ENCODE data around the gene AICDA. TPM values are rescaled to one million over a fixed set of nuclear protein-coding genes. Genes with fewer than 3 reads are reported as not detected.

The AICDA gene
- total and polyA plus RNA-seq, 2 experiments from 2014 or later, result 0.31 TPM; not detected in 1

- Histone ChIP-seq H3K4me2 (no peak overlapping the region), H3K36me3 (ENCODE audit: insufficient read depth) (no peaks in the 10 kb centered on the region), H3K4me1 (ENCODE audit: insufficient read depth) (no peaks in the 10 kb centered on the region), H3K27me3 (ENCODE audit: insufficient read depth) (no peaks in the 10 kb centered on the region), H3K4me3 (no peak overlapping the region), H4K20me1 (replicated peaks; ENCODE audit: insufficient read depth) (no peaks in the 10 kb centered on the region), H3K27ac (ENCODE audit: low read depth) (0 out of 2 replicates have a peak overlapping the region, but pooled peaks have one; percentile 22), H2AFZ (peak overlapping the region; percentile 91), H3K79me2 (replicated peaks; ENCODE audit: insufficient read depth) (no peaks in the 10 kb centered on the region), H3K9me2 (ENCODE audit: insufficient read depth) (no peaks in the 10 kb centered on the region), H3F3A (replicated peaks; ENCODE audit: low read depth) (no peaks in the 10 kb centered on the region)
- ATAC-seq, result 0 out of 3 replicates have a peak, but pooled peaks have one; percentile 21
- Mint-ChIP-seq H3K4me3 (no peak overlapping the region), H3K36me3 (ENCODE audit: low read depth) (no peaks in the 10 kb centered on the region; the same call in 2 of the 3 replicates), H3K27ac (no peak overlapping the region), H3K27me3 (ENCODE audit: insufficient read depth, low read depth, poor library complexity) (no peaks in the 10 kb centered on the region), H3K9me3 (peaks cover 5% of the 10 kb centered on the region; the same call in 2 of the 3 replicates), H3K4me1 (peaks cover 16% of the 10 kb centered on the region)
- no peak for DNase-seq (ENCODE audit: low spot score)
- TF ChIP-seq EZH2phosphoT487 (IDR thresholded peaks at IDR 0.05; ENCODE audit: unreplicated experiment), result no peak
These were observed 31.9 kb upstream of the AICDA start for GRCh38 chr12:8644345-8645248.

- no peak overlapping the region for H3K4me3 ChIP-seq
- no peaks in the 10 kb centered on the region for H4K20me1 ChIP-seq (replicated peaks; ENCODE audit: insufficient read depth)
- H3K9me2 ChIP-seq (ENCODE audit: insufficient read depth), result no peaks in the 10 kb centered on the region
- no peak for DNase-seq (ENCODE audit: low spot score)
- H3K27me3 Mint-ChIP-seq (ENCODE audit: insufficient read depth, low read depth, poor library complexity), result peaks cover 4% of the 10 kb centered on the region
- no peaks in the 10 kb centered on the region for H3K79me2 ChIP-seq (replicated peaks; ENCODE audit: insufficient read depth)
- no peak overlapping the region for H3K27ac Mint-ChIP-seq
- H3K36me3 Mint-ChIP-seq (ENCODE audit: low read depth), result no peaks in the 10 kb centered on the region; the same call in 2 of the 3 replicates
- peaks cover 1% of the 10 kb centered on the region for H3K4me1 ChIP-seq (ENCODE audit: insufficient read depth)
- no peaks in the 10 kb centered on the region for H3K27me3 ChIP-seq (ENCODE audit: insufficient read depth)
- H3K27ac ChIP-seq (ENCODE audit: low read depth), result no peak overlapping the region
- peaks cover 5% of the 10 kb centered on the region; the same call in 2 of the 3 replicates for H3K9me3 Mint-ChIP-seq
- no peak overlapping the region for H3K4me2 ChIP-seq
- no peaks in the 10 kb centered on the region for H3K36me3 ChIP-seq (ENCODE audit: insufficient read depth)
- no peak overlapping the region for H2AFZ ChIP-seq
- no peak for ATAC-seq
- no peak overlapping the region for H3K4me3 Mint-ChIP-seq
- H3F3A ChIP-seq (replicated peaks; ENCODE audit: low read depth), result no peaks in the 10 kb centered on the region
- H3K4me1 Mint-ChIP-seq, result peaks cover 19% of the 10 kb centered on the region
- TF ChIP-seq STAT1 (IDR thresholded peaks at IDR 0.05; ENCODE audit: unreplicated experiment) (no peak), ZNF331 (CRISPR knock-in tag; IDR thresholded peaks at IDR 0.05; ENCODE audit: low read depth) (no peak), CTCF (conservative IDR thresholded peaks at IDR 0.05; ENCODE audit: low read depth in 2 of 2) (no peak), POLR2AphosphoS5 (IDR thresholded peaks at IDR 0.05; ENCODE audit: low read depth) (no peak), JUNB (IDR thresholded peaks at IDR 0.05; ENCODE audit: unreplicated experiment) (no peak), EZH2 (IDR thresholded peaks at IDR 0.05; ENCODE audit: low read depth, unreplicated experiment) (no peak), ETS1 (IDR thresholded peaks at IDR 0.05) (no peak), NANOG (IDR thresholded peaks at IDR 0.05; ENCODE audit: borderline replicate concordance) (no peak), CREB1 (CRISPR knock-in tag; IDR thresholded peaks at IDR 0.05; ENCODE audit: low read depth) (no peak), ZNF462 (CRISPR knock-in tag; IDR thresholded peaks at IDR 0.05) (no peak), EZH2phosphoT487 (IDR thresholded peaks at IDR 0.05; ENCODE audit: unreplicated experiment) (no peak)
These were observed 30.1 kb upstream of the AICDA start for GRCh38 chr12:8642775-8643174.

Data from GM23338 (cell line).